Measurements from ENCODE around the gene FAM20C. TPM values are rescaled to one million over a fixed set of nuclear protein-coding genes. Genes with fewer than 3 reads are reported as not detected.

The FAM20C gene
- total and polyA plus RNA-seq, 2 of the 8 experiments (the other 6 are each of a cell fraction or from before 2014, with no cell fraction given) = 9.5 to 34.8 TPM

- TF ChIP-seq CHD7 (IDR thresholded peaks at IDR 0.05; ENCODE audit: insufficient replicate concordance, low read length) (no peak), SIN3A (conservative IDR thresholded peaks at IDR 0.05 in 1 of 2, IDR thresholded peaks at IDR 0.05 in 1 of 2; ENCODE audit: low read depth in 1 of 2, low read length in 2 of 2) (no peak), HDAC6 (IDR thresholded peaks at IDR 0.05; ENCODE audit: low read depth, low read length) (no peak), CTBP2 (IDR thresholded peaks at IDR 0.05; ENCODE audit: borderline replicate concordance, insufficient read depth, insufficient read length, low read length) (no peak)
These were observed 46.5 kb upstream of the FAM20C start (continued) for GRCh38 chr7:145863-146262.
